Activated CD4-positive, alpha-beta T cell treated with anti-CD3 and anti-CD28 coated beads for 1 hour (primary cell): Measurements from ENCODE around the gene TPTE2.
"Not testable (repeated sequence)": the region's sequence is repeated elsewhere in the genome, so short reads cannot be mapped to it uniquely, and the experiment has no call there.

Source experiments
- DNase-seq: peaks from one replicate; pipeline ENCODE4 v3.0.0-alpha.2; 2020

The TPTE2 gene

DNA sequence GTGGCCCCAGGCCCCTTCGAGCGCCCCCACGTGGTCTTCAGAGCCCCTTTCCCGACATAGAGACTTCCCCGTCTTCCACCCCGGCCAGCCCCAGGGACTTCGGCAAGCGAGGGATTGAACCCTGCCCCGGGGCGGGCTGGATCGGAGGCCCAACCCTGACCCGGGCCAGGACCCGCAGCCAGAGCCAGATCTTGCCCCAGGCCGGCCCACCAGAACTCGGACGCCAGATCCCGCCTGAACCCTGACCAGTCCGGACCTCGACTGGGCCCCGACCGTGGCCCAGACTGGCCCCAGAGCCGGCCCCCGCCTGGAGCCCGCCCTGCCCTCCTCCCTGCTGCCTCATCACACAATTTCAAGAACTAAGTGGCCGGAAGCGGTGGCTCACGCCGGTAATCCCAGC lies 253 bp upstream of the TPTE2 start:
- no peak for DNase-seq

DNA sequence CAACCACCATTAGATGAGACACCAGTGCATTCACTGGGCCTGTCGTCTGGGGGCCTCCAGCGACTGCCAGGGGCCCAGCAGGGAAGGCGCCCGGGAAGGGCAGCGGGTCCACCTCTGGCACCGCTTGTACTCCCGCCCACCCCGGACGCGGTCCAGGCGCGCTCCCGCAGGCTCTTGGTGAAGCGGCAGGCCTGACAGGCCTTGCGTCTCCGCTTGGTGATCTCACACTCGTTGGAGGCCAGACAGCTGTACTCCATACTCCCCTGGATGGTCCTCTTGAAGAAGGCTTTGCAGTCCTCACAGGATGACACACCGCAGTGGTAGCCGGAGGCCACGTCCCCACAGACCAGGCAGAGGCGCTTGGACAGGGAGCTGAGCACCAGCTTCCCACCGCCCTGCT lies 660 bp downstream of the TPTE2 start:
- not testable (repeated sequence) for DNase-seq

DNA sequence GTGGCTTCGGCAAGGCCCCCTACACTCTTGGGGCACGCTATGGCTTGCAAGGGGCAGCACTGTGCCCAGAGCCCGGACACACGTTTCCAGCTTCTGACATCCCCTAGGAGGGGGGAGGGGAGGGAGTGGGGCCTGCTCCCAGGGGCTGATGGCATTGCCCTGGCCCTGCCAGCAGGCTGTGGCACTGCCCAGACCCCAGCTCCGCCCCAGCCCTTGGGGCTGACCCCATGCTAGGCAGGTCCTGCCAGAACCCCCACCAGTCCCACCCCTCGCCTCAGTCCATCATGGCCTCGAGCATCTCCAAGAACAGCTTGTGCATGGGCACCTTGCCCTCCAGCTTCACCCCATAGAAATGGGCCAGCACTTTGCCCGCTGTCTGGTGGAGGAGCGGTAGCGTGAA lies 1.6 kb downstream of the TPTE2 start:
- not testable (repeated sequence) for DNase-seq

DNA sequence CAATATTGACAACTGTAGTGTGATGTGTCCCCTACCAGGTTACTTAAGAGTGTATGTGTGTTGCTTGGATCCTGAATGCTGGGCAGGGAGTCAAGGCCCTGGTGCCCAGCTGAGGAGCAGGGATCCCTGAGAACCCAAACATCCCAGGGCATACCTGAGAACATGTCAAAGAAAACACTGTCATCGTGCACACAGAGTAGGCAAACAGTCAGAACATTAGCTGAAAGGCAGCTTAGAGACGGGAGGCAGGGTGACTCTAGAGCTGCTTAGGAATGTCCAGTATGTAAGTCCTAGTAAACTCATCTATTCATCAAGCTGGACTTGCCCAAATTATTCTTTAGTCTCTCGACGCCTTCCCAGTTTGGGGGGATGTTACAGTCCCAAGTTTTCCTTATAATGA lies 4.0 kb downstream of the TPTE2 start:
- not testable (repeated sequence) for DNase-seq

DNA sequence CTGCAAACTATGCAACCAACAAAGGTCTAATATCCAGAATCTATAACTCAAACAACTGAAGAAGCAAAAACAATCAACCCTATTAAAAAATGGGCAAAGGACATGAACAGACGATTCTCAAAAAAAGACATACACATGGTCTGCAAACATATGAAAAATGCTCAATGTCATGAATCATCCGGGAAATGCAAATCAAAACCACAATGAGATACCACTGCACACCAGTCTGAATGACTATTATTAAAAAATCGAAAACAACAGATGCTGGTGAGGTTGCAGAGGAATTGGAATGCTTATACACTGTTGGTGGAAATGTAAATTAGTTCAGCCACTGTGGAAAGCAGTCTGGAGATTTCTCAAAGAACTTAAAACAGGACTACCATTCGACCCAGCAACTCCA lies 12.1 kb downstream of the TPTE2 start:
- not testable (repeated sequence) for DNase-seq

DNA sequence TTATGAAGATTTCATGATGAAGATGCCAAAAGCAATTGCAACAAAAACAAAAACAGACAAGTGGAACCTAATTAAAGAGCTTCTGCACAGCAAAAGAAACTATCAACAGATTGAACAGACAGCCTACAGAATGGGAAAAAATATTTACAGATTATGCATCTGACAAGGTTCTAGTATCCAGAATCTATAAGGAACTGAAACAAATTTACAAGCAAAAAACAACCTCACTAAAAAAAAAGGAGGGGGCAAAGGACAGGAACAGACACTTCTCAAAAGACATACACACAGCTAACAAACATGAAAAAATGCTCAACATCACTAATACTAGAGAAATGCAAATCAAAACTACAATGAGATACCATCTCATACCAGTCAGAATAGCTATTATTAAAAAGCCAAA lies 35.7 kb downstream of the TPTE2 start:
- not testable (repeated sequence) for DNase-seq

DNA sequence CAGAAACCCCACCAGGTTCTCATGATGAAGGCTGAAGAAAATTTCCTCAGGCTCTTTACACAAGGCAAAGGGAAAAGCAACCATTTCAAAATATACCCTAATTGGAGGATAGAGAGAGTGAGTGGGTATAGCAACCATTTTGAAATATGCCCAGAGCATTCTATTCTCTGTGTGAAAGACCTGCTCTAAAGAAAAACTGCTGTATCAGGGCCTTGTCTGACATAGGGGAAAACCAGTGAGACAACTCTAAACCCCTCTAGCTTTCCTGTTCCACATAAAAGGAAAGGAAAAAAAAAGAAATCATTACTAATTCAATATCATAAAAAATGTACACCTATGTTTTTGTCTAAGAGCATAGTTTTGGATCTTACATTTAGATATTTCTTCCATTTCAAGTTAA lies 42.3 kb downstream of the TPTE2 start:
- DNase-seq: no peak

DNA sequence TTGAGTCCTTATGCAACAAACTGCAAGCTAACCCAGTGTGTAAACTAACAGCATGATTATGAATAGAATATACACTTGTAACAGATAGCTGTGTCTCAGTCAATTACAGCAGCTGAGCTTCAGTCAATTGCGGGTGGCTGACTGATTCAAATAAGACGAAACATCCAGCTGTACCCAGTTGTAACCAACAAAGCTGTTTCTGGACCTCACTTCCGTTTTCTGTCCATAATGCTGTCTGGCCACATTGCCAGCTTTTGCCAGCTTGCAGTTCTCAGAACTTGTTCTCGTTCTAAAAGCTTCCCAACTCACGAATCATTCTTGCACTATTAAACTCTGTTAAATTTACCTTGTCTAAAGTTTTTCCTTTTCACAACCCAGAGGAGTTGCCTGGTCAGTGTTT lies 53.7 kb downstream of the TPTE2 start:
- not testable (repeated sequence) for DNase-seq

DNA sequence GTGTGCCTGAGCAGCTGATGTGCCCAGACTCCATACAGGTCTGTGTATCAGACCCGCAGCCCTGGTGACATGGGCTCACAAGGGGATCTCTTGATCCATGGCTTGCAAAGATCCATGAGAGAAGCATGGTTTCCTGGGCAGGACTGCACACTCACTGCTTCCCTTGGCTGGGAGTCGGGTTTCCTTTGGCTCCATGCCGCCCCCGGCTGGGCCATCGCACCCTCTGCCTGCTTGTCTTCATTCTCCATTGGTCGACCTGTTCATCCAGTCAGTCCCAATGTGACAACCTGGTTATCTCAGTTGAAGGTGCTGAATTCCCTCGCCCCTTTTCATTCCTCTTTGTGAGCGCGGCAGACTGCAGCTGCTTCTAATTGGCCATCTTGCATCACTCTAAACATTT lies 101.2 kb downstream of the TPTE2 start:
- DNase-seq: not testable (repeated sequence)

DNA sequence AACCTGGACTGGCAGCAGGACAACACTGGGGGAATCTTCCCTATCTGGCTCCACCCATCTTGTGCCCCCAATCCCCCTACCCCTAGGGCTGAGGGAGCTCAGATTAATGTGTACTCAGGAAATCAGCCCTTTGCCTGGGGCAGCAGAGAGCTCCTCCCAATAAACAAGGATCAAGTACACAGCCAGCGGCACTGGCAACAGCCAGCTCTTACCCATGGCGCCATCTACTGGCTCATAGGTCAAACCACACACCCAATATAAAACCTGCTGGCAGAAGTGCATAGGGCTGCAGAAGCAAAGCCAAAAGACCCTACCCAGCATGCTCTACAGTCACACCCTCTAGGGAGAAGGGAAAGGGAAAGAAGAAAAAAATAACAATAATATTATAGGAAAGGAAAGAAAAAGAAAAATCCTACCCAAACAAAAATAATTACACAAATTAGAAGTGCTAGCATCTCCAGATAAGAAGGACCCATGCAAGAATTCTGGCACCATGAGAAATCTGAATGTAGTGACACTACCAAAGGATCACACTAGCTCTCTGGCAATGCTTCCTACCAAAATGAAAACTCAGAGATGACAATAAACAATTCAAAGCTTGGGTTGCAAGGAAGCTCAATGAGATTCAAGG lies 122.2 kb downstream of the TPTE2 start:
- DNase-seq: not testable (repeated sequence)

DNA sequence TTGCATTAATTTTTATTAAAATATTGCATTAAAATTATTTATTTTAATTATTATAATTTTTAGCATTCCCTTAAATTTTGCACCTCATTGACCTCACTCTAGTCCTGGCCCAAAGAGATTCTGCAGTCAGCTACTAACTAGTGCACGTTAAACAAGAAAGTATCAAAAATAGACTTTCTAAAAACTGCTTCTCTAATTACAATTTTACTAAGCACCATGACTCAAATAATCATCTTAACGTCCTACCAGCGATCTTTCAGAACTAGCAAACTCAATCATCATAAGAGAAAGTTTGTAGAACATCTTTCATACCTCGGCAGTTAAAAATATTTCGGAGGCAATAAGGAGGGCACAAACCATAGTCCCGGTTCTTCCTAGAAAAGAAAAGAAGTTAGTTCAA lies 123.6 kb downstream of the TPTE2 start:
- not testable (repeated sequence) for DNase-seq

DNA sequence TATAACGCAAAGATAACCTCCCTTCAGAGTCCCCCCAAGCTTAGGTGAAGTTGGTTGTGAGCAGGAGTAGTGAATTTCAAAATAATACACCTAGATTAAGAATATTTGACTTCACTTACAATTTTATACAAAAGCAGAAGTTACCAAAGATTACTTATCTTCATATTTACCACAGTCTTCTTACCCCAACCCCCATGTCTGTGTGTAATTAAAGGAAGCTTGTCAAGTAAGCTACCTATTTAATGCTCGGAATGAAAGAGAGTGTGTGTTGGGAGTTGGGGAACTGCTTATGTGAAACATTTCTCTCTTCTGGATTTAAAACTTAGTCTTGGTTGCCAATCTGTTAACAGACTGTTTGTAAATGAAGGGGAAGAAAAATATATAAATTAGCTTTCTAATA lies 139.1 kb downstream of the TPTE2 start:
- not testable (repeated sequence) for DNase-seq

DNA sequence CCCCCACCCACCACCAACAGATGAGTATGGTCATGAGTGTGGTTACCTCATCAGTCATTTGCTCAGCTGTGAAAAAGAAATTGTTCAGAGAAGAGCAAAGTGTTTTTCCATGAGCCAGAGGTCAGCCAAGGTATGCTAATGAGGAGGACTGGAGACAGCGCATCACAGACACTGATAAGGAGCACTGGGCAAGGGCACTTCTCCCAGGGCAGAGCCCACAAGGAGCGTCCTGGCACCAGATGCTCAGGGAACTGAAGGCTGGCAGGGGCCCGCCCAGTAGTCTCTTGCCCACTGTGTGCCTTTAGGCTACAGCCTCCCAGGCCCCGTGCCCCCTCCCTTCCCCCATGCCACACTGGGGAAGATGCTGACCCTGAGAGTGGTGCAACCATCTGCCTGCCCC lies 148.8 kb downstream of the TPTE2 start:
- not testable (repeated sequence) for DNase-seq

DNA sequence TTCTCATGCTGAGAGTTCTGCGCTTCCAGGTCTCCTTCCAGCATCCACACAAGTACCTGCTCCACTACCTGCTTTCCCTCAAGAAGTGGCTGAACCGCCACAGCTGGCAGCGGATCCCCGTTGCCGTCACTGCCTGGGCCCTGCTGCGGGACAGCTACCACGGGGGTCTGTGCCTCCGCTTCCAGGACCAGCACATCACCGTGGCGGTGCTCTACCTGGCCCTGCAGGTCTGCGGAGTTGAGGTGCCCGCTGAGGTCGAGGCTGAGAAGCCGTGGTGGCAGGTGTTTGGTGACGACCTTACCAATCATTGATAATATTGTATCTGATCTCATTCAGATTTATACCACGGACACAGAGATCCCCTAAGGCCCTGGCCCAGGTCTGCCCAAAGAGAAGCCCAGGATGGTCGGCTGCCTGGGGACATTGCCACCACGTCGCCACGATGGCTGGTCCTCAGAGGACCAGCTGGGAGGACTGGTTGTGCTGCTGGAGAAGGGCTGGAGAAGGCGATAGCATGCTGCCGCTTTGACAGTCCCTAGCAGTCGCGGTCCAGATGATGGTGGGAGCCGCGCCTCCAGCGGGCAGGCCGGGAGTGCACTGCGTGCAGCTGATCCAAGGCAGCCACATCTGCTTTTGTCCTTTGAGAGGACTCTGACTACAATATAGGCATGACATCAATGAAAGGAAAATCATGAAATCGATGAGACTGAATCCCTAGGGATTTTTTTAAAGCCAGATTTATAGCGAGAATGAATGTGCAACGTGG lies 178.4 kb downstream of the TPTE2 start:
- DNase-seq: not testable (repeated sequence)

DNA sequence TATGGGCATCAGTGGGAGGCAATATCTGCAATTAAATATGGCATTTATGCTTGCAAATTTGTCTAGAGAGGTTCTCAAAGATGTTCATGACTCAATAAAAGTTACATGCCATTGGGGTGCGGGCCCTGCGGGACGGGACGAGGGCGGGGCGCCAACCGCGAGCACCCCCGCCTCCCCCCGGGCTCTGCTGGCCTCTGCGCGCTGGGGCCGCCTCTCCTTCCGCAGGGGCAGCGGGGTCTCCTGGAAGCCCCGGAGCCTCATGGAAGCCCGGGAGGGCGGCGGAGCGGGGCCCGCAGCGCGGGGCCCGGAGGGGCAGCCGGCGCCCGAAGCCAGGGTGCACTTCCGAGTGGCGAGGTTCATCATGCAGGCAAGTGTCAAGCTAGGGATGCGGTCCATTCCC lies 179.2 kb downstream of the TPTE2 start:
- DNase-seq: no peak
